GM10266 (cell line): ENCODE data around the gene HSPH1.

Experiments used
- DNase-seq: peaks from one replicate; pipeline ENCODE4 v3.0.0; 2012; ENCODE audit errors: extremely low spot score
- CTCF ChIP-seq: IDR thresholded peaks from 2 replicates; pipeline ENCODE4 v1.5.1; 2012; ENCODE audit warnings: mild to moderate bottlenecking, low read depth; ENCODE audit not compliant: control insufficient read depth, insufficient read depth; ENCODE audit errors: missing control alignments

HSPH1 gene

GRCh38 chr13:31166591-31166990, 4.9 kb upstream of the HSPH1 start:
- no peak for DNase-seq
- TF ChIP-seq CTCF: no peak

- no peak for TF ChIP-seq CTCF
- peak; percentile 89 for DNase-seq
Observed at GRCh38 chr13:31162151-31163008, 676 bp upstream of the HSPH1 start.

- peak; percentile 54 for DNase-seq
- no peak for TF ChIP-seq CTCF
Observed at GRCh38 chr13:31160857-31161556, 697 bp downstream of the HSPH1 start.

- TF ChIP-seq CTCF: no peak
- no peak for DNase-seq
Observed at GRCh38 chr13:31159306-31159705, 2.4 kb downstream of the HSPH1 start.

- DNase-seq: no peak
- TF ChIP-seq CTCF: no peak
Observed at GRCh38 chr13:31154939-31155338, 6.8 kb downstream of the HSPH1 start.

GRCh38 chr13:31151837-31152236, 9.9 kb downstream of the HSPH1 start:
- no peak for DNase-seq
- no peak for TF ChIP-seq CTCF
